HepG2 (cell line): ENCODE measurements around the gene TNS1. TPM values are rescaled to one million over a fixed set of nuclear protein-coding genes. Genes with fewer than 3 reads are reported as not detected.

Experiments used
- ATAC-seq: fragments of 200-7000 bp; cut with Tn5 transposase; 3 replicates; pipeline ENCODE4 v1.9.1; 2020; ENCODE audit warnings: mild to moderate bottlenecking, moderate library complexity
- BruUV-seq: library from RNA; stranded (reverse); fragments of 400-500 nt; replicated peaks from 2 replicates; lab custom pipeline; 2021; lab: Mats Ljungman, UMichigan
- CTCF ChIA-PET: fragments of 300-600 bp; formaldehyde crosslinking; extraction: SDS; loops from one replicate; lab custom pipeline; 2021; ENCODE audit warnings: low total read pairs, inconsistent platforms, low intra/inter-chr PET ratio; lab: Yijun Ruan, JAX
- POLR2A ChIA-PET: fragments of 350-600 bp; sonication (Branson Sonifier 250); formaldehyde crosslinking; loops from one replicate; lab custom pipeline; 2020; ENCODE audit warnings: antibody characterized with exemption, inconsistent platforms; lab: Yijun Ruan, JAX
- DNase-seq: peaks from one replicate; pipeline ENCODE4 v3.0.0-alpha.2; 2015; ENCODE audit warnings: low spot score
- FAIRE-seq: peaks from 3 replicates; lab custom pipeline; 2011; peaks lifted over from hg19 to GRCh38; lab: Jason Lieb, UNC
- H2AFZ ChIP-seq: one replicate; pipeline ENCODE4 v1.6.1; 2011; ENCODE audit warnings: low read length, inconsistent platforms
- H3K27ac ChIP-seq: fragments of 300-600 bp; 3 replicates; pipeline ENCODE4 v1.8.0; 2011; ENCODE audit warnings: mixed run types, mild to moderate bottlenecking, mixed read lengths, low read length, inconsistent platforms; ENCODE audit not compliant: insufficient read depth; ENCODE audit errors: extremely low read length
- H3K27me3 ChIP-seq, 2 experiments: fragments of 200-600 bp in 1 of 2; 2 replicates in 1 of 2; 3 replicates in 1 of 2; pipeline versions ENCODE4 v1.6.0 to v1.8.0; 2011; ENCODE audit warnings: low read length in 2 of 2, mild to moderate bottlenecking in 2 of 2, moderate library complexity in 2 of 2, inconsistent platforms in 1 of 2; ENCODE audit not compliant: insufficient read depth in 2 of 2, control insufficient read depth in 1 of 2
- H3K36me3 ChIP-seq, 2 experiments: fragments of 200-600 bp in 1 of 2; replicated peaks in 1 of 2; 2 replicates in 1 of 2; 3 replicates in 1 of 2; pipeline versions ENCODE4 v1.5.1 to v1.8.0; 2011; ENCODE audit warnings: low read length in 2 of 2, inconsistent platforms in 1 of 2; ENCODE audit not compliant: insufficient read depth in 2 of 2, control insufficient read depth in 1 of 2
- H3K4me1 ChIP-seq: 2 replicates; pipeline ENCODE4 v1.5.1; 2012; ENCODE audit warnings: low read length, inconsistent platforms; ENCODE audit not compliant: insufficient read depth
- H3K4me2 ChIP-seq: 2 replicates; pipeline ENCODE4 v1.6.0; 2011; ENCODE audit warnings: low read depth, low read length, inconsistent platforms
- H3K4me3 ChIP-seq, 3 experiments: fragments of 200-600 bp in 1 of 3; sonication (generic), shearing (Covaris generic) in 1 of 3; replicated peaks in 1 of 3; 2 replicates each; pipeline ENCODE4 v1.5.1; 2011 to 2016; ENCODE audit warnings: low read length in 3 of 3, inconsistent platforms in 2 of 3, low read depth in 2 of 3, mild to moderate bottlenecking in 2 of 3, control low read depth in 1 of 3, mixed read lengths in 1 of 3; ENCODE audit not compliant: insufficient read depth in 1 of 3
- H3K79me2 ChIP-seq: one replicate; pipeline ENCODE4 v1.6.1; 2011; ENCODE audit warnings: low read length, inconsistent platforms; ENCODE audit not compliant: insufficient read depth
- H3K9ac ChIP-seq: 2 replicates; pipeline ENCODE4 v1.6.0; 2011; ENCODE audit warnings: mild to moderate bottlenecking, low read depth, low read length, inconsistent platforms; ENCODE audit not compliant: insufficient read depth
- H3K9me3 ChIP-seq: 2 replicates; pipeline ENCODE4 v1.5.1; 2012; ENCODE audit warnings: mild to moderate bottlenecking, low read length
- H4K20me1 ChIP-seq: 2 replicates; pipeline ENCODE4 v1.6.0; 2011; ENCODE audit warnings: inconsistent platforms, mild to moderate bottlenecking, low read length, moderate library complexity; ENCODE audit not compliant: insufficient read depth
- POLR2A ChIP-seq, 2 experiments: IDR thresholded peaks; 2 replicates each; pipeline ENCODE4 v1.6.1; 2011; ENCODE audit warnings: low read depth in 2 of 2, low read length in 2 of 2, mild to moderate bottlenecking in 1 of 2, moderate library complexity in 1 of 2; ENCODE audit not compliant: insufficient read depth in 1 of 2
- ZNF260 ChIP-seq: sonication (generic); formaldehyde crosslinking; IDR thresholded peaks from 2 replicates; pipeline ENCODE4 v1.4.0; 2020; ENCODE audit warnings: missing genetic modification reagents, low read depth, mild to moderate bottlenecking, borderline replicate concordance
- WGBS: methylation state at CpG from one replicate; pipeline ENCODE4 v1.1.6; 2017; ENCODE audit warnings: low lambda C conversion rate; 5-methylcytosine and 5-hydroxymethylcytosine counted together
- in situ Hi-C: cut with HindIII; loops from 2 replicates; pipeline ENCODE4 v1.10.0; 2017; ENCODE audit warnings: low pct_unique_long_range_greater_than_20kb; ENCODE audit not compliant: extremely low pct_ligation_motif_present
- intact Hi-C: fragments of 100-400 bp; cut with micrococcal nuclease; formaldehyde crosslinking; loops from one replicate; pipeline ENCODE4 v1.10.0; 2022; ENCODE audit not compliant: unreplicated experiment
- polyA plus RNA-seq, 8 experiments: library from polyadenylated mRNA; depleted of rRNA in 3 of 8; stranded (reverse) in 7 of 8; unstranded in 1 of 8; fragments of >200 nt; fragmentation: Illumina TruSeq in 4 of 8; extraction: Trizol in 4 of 8; gene quantifications; 2 replicates each; pipeline versions ENCODE4 v1.2.1 to v1.2.3, GENCODE V29; 2011 to 2016; ENCODE audit warnings: low read depth in 4 of 8, missing spikeins in 1 of 8, mixed read lengths in 1 of 8; ENCODE audit not compliant: insufficient read depth in 1 of 8
- total RNA-seq, 5 experiments: library from RNA; depleted of rRNA; stranded (reverse); fragments of >200 nt; fragmentation: Illumina TruSeq; extraction: Trizol; gene quantifications; 2 replicates each; pipeline ENCODE4 v1.2.3, GENCODE V29; 2016; ENCODE audit warnings: low read depth in 1 of 5
- TF ChIP-seq, protein P1 (sequence below): sonication (generic); formaldehyde crosslinking; IDR thresholded peaks from 2 replicates; pipeline ENCODE4 v1.9.0; 2021; ENCODE audit warnings: mild to moderate bottlenecking, missing genetic modification reagents

Gene TNS1
- total and polyA plus RNA-seq, 2 of the 13 experiments (the other 11 are each of a cell fraction or from before 2014, with no cell fraction given): 1.9 to 118 TPM

DNA sequence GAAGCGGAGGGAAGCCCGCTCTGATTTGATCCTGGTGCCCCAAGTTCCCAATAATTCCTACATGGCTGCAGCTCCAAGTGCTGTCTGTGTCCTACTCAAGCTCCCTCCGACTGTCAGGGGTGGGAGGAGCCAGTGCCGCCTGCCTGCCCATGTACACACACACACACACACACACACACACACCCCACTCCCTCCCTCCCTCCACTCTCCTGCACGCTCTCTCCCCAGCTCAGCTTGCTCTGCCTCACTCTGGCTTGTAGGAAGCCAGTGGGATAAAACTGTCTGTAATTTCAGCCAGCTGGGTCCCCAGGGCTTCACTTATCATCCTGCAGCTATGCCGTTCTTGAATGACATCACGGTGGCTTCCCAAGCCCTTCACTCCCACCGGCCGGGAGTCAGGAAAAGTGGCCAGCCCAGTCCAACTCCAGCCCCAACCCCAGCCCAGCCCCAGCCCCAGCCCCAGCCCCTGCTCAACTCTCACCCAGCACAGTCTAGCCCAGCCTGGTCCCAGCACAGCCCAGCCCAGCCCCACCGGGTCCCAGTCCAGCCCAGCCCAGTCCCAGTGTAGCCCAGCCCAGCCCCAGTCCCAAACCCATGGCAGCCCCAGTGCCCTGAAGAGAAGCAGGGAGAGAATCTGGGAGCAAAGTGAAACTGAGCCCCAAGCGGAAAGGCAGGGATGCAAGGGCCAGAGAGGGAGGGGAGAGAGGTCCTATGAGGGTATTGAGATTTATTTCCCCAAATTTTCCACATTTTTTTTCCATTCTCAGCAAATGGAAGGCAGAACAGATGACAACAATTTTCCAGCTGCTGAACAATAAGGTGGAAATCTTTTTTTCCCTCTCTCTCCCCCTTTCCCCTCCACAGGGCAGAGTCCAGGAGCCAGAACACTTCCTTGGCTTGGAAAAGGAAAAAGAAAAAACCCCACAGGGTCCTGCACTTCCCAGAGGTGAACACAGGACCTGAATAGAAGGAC, 144.0 kb downstream of the TNS1 start (continued):
- TF ChIP-seq, protein P1, sequence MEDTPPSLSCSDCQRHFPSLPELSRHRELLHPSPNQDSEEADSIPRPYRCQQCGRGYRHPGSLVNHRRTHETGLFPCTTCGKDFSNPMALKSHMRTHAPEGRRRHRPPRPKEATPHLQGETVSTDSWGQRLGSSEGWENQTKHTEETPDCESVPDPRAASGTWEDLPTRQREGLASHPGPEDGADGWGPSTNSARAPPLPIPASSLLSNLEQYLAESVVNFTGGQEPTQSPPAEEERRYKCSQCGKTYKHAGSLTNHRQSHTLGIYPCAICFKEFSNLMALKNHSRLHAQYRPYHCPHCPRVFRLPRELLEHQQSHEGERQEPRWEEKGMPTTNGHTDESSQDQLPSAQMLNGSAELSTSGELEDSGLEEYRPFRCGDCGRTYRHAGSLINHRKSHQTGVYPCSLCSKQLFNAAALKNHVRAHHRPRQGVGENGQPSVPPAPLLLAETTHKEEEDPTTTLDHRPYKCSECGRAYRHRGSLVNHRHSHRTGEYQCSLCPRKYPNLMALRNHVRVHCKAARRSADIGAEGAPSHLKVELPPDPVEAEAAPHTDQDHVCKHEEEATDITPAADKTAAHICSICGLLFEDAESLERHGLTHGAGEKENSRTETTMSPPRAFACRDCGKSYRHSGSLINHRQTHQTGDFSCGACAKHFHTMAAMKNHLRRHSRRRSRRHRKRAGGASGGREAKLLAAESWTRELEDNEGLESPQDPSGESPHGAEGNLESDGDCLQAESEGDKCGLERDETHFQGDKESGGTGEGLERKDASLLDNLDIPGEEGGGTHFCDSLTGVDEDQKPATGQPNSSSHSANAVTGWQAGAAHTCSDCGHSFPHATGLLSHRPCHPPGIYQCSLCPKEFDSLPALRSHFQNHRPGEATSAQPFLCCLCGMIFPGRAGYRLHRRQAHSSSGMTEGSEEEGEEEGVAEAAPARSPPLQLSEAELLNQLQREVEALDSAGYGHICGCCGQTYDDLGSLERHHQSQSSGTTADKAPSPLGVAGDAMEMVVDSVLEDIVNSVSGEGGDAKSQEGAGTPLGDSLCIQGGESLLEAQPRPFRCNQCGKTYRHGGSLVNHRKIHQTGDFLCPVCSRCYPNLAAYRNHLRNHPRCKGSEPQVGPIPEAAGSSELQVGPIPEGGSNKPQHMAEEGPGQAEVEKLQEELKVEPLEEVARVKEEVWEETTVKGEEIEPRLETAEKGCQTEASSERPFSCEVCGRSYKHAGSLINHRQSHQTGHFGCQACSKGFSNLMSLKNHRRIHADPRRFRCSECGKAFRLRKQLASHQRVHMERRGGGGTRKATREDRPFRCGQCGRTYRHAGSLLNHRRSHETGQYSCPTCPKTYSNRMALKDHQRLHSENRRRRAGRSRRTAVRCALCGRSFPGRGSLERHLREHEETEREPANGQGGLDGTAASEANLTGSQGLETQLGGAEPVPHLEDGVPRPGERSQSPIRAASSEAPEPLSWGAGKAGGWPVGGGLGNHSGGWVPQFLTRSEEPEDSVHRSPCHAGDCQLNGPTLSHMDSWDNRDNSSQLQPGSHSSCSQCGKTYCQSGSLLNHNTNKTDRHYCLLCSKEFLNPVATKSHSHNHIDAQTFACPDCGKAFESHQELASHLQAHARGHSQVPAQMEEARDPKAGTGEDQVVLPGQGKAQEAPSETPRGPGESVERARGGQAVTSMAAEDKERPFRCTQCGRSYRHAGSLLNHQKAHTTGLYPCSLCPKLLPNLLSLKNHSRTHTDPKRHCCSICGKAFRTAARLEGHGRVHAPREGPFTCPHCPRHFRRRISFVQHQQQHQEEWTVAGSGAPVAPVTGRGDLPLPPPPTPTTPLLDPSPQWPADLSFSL (CRISPR knock-in tag): peak; percentile 51; the same call in 1 of the 2 replicates

DNA sequence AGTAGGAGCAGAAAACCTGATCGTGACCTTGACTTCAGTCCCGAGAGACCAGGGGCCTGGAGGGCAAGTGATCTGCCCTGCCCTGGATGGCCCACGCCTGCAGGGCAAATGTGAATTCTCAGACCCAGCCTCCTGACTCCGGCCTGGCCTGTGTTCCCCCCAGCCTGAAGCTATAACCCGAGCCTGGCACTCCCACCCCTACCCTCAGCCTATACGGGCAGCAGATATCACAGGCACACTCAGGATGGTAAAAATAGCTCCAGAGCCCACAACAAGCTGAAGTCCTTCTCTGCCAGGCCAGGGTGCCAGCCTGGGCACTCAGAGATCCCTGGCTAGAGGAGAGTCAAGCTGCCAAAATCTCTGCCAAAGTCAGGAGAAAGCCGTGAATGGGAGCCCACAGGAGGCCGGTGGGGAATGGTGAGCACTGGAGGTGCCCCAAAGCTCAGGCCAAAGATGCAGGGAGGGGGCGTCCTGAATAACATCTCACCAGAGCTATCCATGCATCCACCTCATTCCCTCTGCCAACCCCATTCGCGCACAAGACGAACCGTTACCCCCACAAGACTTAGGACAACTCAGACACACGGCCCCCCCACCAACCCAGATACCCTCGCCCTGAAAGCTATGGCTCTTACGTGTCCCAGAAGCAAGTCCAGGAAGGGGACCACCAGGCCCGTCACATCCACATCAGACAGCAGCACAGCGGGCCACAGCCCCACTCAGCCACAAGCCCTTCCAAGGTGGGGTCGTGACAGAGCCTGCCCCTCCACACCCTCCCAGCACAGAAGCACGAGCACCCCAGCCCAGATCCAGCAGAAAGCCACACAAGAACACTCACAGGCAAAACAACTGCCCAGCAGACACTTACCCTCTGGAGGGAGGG, 144.9 kb downstream of the TNS1 start:
- Histone ChIP-seq H2AFZ (no peak overlapping the region), H3K9me3 (no peaks in the 10 kb centered on the region), H3K27me3 (no peaks in the 10 kb centered on the region), H3K27ac (no peak overlapping the region), H3K36me3 (peaks cover 0 to 13% of the 10 kb centered on the region in 2 experiments; a peak in 3 of 5 replicates), H3K4me2 (no peak overlapping the region), H3K9ac (no peak overlapping the region), H3K4me3 (no peak overlapping the region), H3K4me1 (no peaks in the 10 kb centered on the region), H3K79me2 (no peaks in the 10 kb centered on the region), H4K20me1 (peaks cover 23% of the 10 kb centered on the region; the same call in 1 of the 2 replicates)
- FAIRE-seq (no peak), ATAC-seq (no peak; the same call in 2 of the 3 replicates), DNase-seq (no peak)
- ChIA-PET POLR2A (no interaction called here), CTCF (no interaction called here)
- intact Hi-C loops (no loop called here), in situ Hi-C loops (no loop called here)
- no TSS peak for BruUV-seq
- 0 out of 4 replicates have a peak, but pooled peaks of 1 of the 2 experiments have one; percentile 24 for TF ChIP-seq POLR2A (IDR thresholded peaks at IDR 0.05; ENCODE audit: insufficient read depth in 1 of 2, low read depth in 2 of 2, low read length in 2 of 2)
- no peak for TF ChIP-seq ZNF260
- WGBS: 86% methylated on average over 17 of the region's 20 CpGs
